Stomach (tissue), 4 donors: ENCODE measurements around the gene RNU1-3.
"Not testable (repeated sequence)": the region's sequence is repeated elsewhere in the genome, so short reads cannot be mapped to it uniquely, and the experiment has no call there.

Experiments used
- EP300 ChIP-seq: sonication (generic); formaldehyde crosslinking; IDR thresholded peaks from one replicate; pipeline ENCODE4 v1.6.1; 2017; ENCODE audit warnings: antibody characterized with exemption
- POLR2A ChIP-seq, 4 donors: fragments of 450-650 bp; IDR thresholded peaks; one replicate each; pipeline ENCODE4 v1.6.1; 2016; ENCODE audit warnings: antibody characterized with exemption in 4 of 4, control low read depth in 2 of 4, mild to moderate bottlenecking in 1 of 4, moderate library complexity in 1 of 4
- TF ChIP-seq, protein P1 (sequence below), 7 experiments: fragments of 450-650 bp in 4 of 7; fragments of 200-600 bp in 3 of 7; sonication (generic) in 3 of 7; IDR thresholded peaks; one replicate each; pipeline ENCODE4 v1.5.1; 2016 to 2019; ENCODE audit warnings: antibody characterized with exemption in 7 of 7, control low read depth in 2 of 7, mild to moderate bottlenecking in 1 of 7

GRCh38 chr1:16697152-16697551 lies 30.4 kb upstream of the RNU1-3 start:
- TF ChIP-seq, protein P1, sequence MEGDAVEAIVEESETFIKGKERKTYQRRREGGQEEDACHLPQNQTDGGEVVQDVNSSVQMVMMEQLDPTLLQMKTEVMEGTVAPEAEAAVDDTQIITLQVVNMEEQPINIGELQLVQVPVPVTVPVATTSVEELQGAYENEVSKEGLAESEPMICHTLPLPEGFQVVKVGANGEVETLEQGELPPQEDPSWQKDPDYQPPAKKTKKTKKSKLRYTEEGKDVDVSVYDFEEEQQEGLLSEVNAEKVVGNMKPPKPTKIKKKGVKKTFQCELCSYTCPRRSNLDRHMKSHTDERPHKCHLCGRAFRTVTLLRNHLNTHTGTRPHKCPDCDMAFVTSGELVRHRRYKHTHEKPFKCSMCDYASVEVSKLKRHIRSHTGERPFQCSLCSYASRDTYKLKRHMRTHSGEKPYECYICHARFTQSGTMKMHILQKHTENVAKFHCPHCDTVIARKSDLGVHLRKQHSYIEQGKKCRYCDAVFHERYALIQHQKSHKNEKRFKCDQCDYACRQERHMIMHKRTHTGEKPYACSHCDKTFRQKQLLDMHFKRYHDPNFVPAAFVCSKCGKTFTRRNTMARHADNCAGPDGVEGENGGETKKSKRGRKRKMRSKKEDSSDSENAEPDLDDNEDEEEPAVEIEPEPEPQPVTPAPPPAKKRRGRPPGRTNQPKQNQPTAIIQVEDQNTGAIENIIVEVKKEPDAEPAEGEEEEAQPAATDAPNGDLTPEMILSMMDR (IDR thresholded peaks at IDR 0.05), result not testable (repeated sequence)
- TF ChIP-seq POLR2A (IDR thresholded peaks at IDR 0.05); EP300: not testable (repeated sequence)
